Stimulated activated CD4-positive, alpha-beta T cell treated with anti-CD3 and anti-CD28 coated beads, Interleukin-2, amount 100 ng/mL, for 48 hours (primary cell): Measurements from ENCODE around the gene TRMT1.

Experiments
- DNase-seq, 2 donors: peaks; one replicate each; pipeline ENCODE4 v3.0.0-alpha.2; 2020

The TRMT1 gene

GRCh38 chr19:13122980-13123957, 6.7 kb upstream of the TRMT1 start:
- DNase-seq, result no peak

GRCh38 chr19:13122275-13122878, 5.8 kb upstream of the TRMT1 start:
- no peak for DNase-seq

DNA sequence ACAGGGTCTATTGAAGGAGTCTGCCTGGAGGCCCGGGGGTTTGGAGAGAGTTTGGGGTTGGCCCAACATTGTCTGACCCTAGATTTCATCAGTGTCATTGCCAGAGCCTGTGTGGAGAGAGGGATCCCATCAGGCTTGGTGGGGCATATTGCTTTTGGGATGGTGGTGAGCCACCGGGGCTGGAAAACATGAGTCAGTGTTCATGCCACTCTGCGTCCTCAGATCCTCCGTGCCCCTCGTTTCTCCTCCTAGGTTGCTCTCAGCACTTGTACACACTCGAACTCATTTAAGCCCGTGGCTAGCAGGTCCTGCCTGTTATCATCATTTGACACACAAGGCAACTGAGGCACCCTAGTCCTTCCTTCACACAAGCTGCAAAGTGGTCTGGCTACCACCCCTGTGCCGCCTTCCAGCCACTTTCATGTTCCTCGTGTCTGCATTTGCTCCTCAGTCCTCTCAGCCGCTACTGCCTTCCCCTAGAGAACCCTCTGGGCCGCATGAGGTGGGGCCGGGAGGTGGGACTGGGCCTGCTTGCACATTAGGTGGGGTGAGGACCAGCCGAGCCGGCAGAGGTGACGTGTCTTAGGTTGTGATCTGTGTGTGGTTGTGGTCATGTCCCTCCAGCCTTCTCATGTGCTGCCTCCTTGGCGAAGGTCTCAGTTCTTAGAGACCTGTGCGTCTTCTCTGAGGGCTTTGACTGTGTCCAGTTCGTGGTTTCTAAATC, 5.2 kb upstream of the TRMT1 start:
- DNase-seq, result no peak

DNA sequence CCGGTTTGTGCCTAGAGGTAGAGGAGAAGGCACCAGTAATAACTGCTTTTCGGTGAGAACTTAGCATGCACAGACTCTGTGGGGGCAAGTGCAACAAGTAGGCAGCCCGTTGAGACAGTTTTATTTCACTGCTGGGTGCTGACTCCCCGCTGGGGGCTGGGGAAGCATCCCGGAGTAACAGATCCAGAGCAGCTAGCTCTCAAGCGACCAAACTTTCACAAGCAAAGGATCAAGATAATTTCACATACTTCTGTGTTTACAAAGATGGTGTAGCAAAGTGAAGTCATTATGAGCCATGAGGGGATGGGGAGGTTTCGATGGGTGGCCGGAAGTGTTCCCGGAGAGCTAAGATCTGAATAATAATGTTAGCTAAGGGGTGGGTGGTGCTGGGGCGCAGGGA, 4.3 kb upstream of the TRMT1 start:
- DNase-seq, result no peak

DNA sequence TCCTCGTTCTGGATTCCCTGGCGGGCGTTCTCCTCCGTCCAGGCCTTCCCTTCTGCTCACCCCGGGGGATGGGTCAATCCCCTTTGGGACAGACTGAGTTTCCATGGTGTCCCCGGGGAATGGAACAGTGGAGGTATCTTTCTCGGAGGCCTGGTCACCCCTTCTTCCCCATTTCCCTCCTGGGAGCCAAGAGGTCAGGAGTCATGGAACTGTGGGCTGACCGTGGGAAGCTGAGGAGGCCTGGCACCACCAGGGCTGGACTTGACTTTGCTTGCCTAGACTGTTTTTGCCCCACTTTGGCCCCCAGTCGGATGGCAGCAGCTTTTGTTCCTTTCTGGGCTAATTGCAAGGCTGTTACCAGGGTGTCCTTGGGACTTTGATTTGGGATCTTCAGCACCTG, 3.5 kb upstream of the TRMT1 start:
- DNase-seq, result no peak

DNA sequence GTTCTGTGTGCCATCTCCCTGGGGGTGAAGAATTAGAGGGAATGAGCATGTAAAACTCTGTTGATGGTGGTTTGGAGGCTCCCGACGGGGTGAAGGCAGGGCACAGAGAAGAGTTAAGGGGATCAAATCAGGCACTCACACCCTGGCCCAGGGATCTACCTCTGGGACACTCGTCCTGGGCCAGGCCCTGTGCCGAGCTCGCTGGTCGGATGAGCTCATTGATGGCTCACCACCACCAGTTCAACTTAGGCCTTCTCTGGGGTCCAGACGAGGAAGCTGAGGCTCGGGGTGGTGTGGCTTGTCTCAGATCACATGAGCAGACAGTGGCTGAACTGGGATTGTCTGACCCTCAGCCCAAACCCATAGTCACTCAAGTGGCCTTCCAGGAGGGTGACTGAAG, 3.1 kb upstream of the TRMT1 start:
- DNase-seq, result no peak

DNA sequence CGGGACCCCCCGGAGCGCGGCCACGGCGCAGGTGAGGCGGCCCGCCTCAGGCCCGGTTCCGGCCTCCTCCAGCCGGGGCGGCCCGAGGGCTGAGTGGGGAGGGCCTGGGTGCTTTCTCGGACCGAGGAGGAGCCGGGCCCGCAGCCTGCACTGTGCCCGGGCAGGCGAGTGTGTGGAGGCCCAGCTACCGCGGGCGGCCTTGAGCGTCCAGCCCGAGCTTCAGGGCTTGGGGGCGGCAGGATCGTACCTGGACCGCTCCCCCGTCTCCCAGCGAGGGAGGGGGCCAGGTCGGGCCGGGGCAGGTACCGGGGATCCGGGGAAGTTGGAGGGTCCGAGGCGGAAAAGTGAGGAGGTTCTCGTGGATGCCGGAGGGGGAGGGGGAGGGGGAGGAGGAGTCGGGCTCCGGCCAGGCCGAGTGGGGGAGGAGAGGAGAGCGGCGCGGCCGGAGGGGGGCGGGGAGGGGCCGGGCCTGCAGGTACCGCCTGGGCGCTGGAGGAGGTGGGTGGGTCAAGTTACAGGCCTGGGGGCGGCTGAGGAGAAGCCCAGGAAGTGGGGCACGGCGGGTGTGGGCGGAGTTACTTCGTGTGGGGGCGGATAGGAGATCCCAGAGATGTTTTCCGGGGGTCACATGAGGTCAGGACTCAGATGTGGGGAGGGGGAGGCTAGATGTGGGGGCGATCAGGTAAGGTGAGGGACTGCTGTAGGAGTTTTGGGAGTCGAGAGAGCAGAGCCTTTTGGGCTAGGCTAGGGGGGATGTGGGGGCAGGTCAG, 2.1 kb upstream of the TRMT1 start:
- no peak for DNase-seq

- peak; percentile 83 to 91 for DNase-seq
Observed at GRCh38 chr19:13117772-13118423, 1.4 kb upstream of the TRMT1 start, which contains the start of gene NACC1. NACC1 (plus strand) TSS chr19:13118264; CDS start chr19:13135208, 16,944 bp downstream.

DNA sequence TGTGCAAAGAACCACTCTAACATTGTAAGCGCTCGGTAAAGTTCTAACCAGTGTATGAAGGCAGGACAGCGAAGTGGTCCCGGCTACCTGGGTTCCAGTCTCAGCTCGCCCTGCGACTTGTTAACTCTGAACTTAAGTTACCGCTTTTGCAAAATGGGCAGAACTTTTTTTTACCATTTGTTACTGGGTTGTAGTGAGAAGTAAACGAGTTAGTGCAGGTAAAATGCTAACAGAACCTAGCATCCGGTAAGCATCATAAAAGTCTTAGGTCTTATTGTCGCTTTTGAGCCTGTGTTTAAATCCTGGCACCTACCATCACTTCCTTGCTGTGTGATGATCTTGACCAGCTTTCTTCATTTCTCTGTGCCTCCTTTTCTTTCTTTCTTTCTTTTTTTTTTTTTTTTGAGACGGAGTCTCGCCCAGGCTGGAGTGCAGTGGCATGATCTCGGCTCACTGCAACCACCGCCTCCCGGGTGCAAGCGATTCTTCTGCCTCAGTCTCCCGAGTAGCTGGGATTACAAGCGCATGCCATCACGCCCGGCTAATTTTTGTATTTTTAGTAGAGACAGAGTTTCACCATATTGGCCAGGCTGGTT, 734 bp upstream of the TRMT1 start:
- DNase-seq, result no peak

- no peak for DNase-seq
Observed at GRCh38 chr19:13115936-13116281, 631 bp downstream of the TRMT1 start.

DNA sequence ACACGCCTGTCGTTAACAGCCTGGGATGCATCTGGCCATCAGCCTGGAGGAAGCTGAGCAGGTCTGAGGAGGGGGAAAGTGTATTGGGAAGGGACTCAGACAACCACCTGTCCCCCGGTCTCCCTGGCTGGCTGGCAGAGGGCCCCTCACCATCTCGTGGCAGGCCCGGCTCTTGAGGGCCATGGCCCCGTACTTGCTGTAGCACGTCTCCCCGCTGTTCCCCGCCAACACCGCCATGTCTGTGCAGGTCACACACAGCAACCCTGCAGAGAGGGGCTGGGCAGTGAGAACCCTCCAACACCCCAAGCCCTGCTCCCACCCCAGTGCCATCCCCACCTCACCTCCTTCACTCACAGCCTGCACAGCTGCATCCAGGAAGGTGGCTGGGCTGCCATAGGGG, 4.0 kb downstream of the TRMT1 start:
- DNase-seq, result no peak

GRCh38 chr19:13110099-13110610, 6.4 kb downstream of the TRMT1 start:
- no peak for DNase-seq

- no peak for DNase-seq
Observed at GRCh38 chr19:13109361-13110098, 7.0 kb downstream of the TRMT1 start.

DNA sequence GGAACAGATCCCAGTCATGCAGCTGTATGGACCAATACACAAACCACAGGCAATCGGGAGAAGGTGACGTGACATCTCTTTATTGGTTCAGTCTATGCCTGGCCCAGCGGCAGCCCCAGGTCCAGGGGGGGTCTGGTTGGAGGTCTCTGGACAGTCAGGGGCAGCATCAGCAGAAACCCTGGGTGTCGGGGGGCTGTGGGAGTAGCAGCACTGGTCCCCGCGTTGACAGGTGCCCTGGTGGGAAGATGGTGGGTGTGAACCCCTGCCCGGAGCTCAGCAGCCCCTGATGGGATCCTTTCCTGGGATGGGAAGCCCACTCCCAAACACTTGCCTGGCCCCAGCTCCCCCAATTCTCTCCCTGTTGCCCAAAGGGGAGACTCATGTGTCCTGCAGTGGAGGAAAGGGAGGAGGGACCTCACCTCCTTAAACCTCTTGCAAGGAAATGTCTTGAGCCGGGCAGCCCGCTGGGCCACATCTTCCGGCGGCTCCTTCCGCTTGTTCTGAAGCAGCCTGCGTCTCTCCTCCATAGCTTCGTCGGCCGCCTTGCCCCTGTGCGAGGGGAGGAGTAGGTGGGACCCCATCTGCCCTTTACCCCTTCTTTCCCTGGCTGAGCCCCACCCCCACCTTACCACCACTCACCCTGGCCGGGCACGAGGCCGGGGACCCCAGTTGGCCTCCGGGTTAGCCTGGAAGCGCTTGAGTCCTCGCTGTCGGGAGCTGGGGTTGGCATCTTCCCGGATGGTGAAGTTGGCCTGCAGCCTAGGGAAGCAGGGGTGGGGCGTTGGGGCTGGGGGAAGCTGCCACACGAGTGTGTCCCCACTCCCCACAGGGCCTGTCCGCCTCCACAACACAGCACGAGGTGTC, 11.5 kb downstream of the TRMT1 start:
- DNase-seq, result no peak

DNA sequence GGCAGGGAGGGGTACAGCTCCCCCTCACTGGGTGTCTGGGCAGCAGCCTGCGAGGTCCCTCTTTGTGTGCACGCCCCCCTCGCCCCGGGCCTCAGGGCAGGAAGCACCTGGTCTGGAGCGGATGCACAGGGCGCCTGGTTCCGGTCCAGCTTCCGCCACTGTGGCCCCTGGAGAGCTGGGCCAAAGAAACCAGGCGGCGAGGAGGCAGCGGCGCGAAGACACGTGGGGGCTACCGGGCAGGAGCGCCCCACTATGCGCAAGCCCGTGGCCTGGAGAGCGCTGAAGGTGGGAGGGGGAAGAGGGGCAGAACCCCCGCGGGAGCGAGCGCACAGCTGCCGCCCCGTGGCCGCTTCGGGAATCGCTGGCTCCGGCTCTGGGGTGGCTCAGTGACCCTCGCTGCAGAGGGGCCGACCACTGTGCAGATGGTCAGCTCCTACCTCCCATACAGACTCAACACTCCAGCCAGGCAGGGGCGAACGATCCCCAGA, 12.1 kb downstream of the TRMT1 start:
- DNase-seq, result peak; percentile 66 to 76

- no peak for DNase-seq
Observed at GRCh38 chr19:13103581-13104359, 12.8 kb downstream of the TRMT1 start.

GRCh38 chr19:13102666-13103580, 13.6 kb downstream of the TRMT1 start, which contains the start of gene LYL1:
LYL1 (minus strand) TSS chr19:13102858; CDS start chr19:13101171, 1,687 bp downstream.
- DNase-seq, result peak in 1 of 2 donors; percentile 29

DNA sequence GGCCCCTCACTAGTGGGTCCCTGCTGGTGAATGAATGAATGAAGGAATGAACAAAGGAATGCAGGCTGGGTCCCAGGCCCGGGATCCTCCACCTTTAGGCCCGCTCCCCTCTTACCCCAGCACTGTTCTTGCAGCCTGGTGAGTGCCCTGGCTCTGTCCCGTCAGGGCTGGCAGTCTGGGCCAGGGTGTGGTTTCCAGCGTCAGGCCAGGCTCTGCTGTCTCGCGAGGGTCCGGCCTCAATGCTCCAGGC, 14.2 kb downstream of the TRMT1 start:
- DNase-seq, result no peak
